Activated gamma-delta T cell treated with anti-CD3 and anti-CD28 coated beads, Interleukin-2, amount 50 U/mL, for 16 hours (primary cell): ENCODE results near the gene FAM174C.

ENCODE experiments used
- DNase-seq: peaks from one replicate; pipeline ENCODE4 v3.0.0-alpha.2; 2020; ENCODE audit warnings: low read depth

FAM174C gene

GRCh38 chr19:1261798-1262622 is 13.3 kb upstream of the FAM174C start:
- DNase-seq, result no peak

- DNase-seq, result no peak
Observed at GRCh38 chr19:1262623-1263123, 12.7 kb upstream of the FAM174C start.

- DNase-seq, result no peak
Observed at GRCh38 chr19:1263188-1263587, 12.1 kb upstream of the FAM174C start.

GRCh38 chr19:1264801-1265614 is 10.3 kb upstream of the FAM174C start:
- no peak for DNase-seq

GRCh38 chr19:1265615-1266128 is 9.7 kb upstream of the FAM174C start:
- DNase-seq, result no peak

GRCh38 chr19:1266129-1266915 is 9.0 kb upstream of the FAM174C start:
- peak; percentile 71 for DNase-seq

- peak; percentile 56 for DNase-seq
Observed at GRCh38 chr19:1266916-1267476, 8.3 kb upstream of the FAM174C start.

- DNase-seq, result no peak
Observed at GRCh38 chr19:1267477-1268225, 7.7 kb upstream of the FAM174C start.

- no peak for DNase-seq
Observed at GRCh38 chr19:1268226-1269064, 6.9 kb upstream of the FAM174C start.

- DNase-seq, result peak; percentile 99
Observed at GRCh38 chr19:1269065-1269477, 6.3 kb upstream of the FAM174C start, which contains the start of gene CIRBP. Gene CIRBP, plus strand, starts transcription at chr19:1269332. Its CDS starts 1,602 bp downstream, at chr19:1270934.

GRCh38 chr19:1269478-1270212 is 5.7 kb upstream of the FAM174C start:
- DNase-seq, result peak; percentile 77

GRCh38 chr19:1270213-1270853 is 5.0 kb upstream of the FAM174C start:
- DNase-seq, result no peak

GRCh38 chr19:1270854-1271527 is 4.3 kb upstream of the FAM174C start:
- DNase-seq, result no peak

GRCh38 chr19:1271528-1272422 is 3.6 kb upstream of the FAM174C start:
- no peak for DNase-seq

- no peak for DNase-seq
Observed at GRCh38 chr19:1272423-1273262, 2.7 kb upstream of the FAM174C start.
